Stimulated activated effector memory CD8-positive, alpha-beta T cell treated with anti-CD3 and anti-CD28 coated beads, Interleukin-12 subunit alpha, Interleukin-12 subunit beta, amount 100 ng/mL, for 72 hours (primary cell): ENCODE results near the gene WDR89.
"Not testable (repeated sequence)": the region's sequence is repeated elsewhere in the genome, so short reads cannot be mapped to it uniquely, and the experiment has no call there.

Source experiments
- ATAC-seq: fragments of 150-1000 bp; cut with Tn5 transposase; 2 replicates; pipeline ENCODE4 v1.10.0; 2021
- DNase-seq, 2 donors: peaks; one replicate each; pipeline ENCODE4 v3.0.0; 2021 to 2022; ENCODE audit warnings: low spot score in 2 of 2
- H3K27ac Mint-ChIP-seq: one replicate; pipeline ENCODE4 v1.8.0; 2022; ENCODE audit warnings: mild to moderate bottlenecking, mixed read lengths
- H3K36me3 Mint-ChIP-seq: one replicate; pipeline ENCODE4 v1.8.0; 2022; ENCODE audit warnings: mild to moderate bottlenecking, mixed read lengths
- H3K4me1 Mint-ChIP-seq: one replicate; pipeline ENCODE4 v1.8.0; 2022; ENCODE audit warnings: mixed read lengths
- H3K4me3 Mint-ChIP-seq: one replicate; pipeline ENCODE4 v1.8.0; 2022; ENCODE audit warnings: mild to moderate bottlenecking, mixed read lengths
- H3K9me3 Mint-ChIP-seq: one replicate; pipeline ENCODE4 v1.8.0; 2022; ENCODE audit warnings: mixed read lengths

Gene WDR89

GRCh38 chr14:63594455-63595372 is 47.0 kb downstream of the WDR89 start:
- Mint-ChIP-seq H3K9me3 (peaks cover 3% of the 10 kb centered on the region), H3K4me1 (peaks cover 6% of the 10 kb centered on the region), H3K4me3 (no peak overlapping the region), H3K27ac (no peak overlapping the region), H3K36me3 (peaks cover 42% of the 10 kb centered on the region)
- no peak for DNase-seq
- no peak for ATAC-seq

DNA sequence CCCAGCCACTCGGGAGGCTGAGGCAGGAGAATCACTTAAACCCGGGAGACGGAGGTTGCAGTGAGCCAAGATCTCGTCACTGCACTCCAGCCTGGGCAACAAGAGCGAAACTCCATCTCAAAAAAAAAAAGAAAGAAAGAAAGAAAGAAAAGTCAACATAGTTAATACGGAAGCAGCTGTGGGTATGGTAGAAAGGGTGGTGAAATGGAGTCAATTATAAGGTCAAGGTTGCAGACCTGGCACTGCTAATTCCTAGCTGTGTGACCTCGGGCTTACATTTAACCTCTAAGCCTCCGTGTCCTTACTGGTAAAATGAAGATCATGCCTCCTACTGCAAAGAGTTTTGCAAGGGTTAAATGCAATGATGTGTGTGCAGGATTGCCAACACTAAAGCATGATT is 58.6 kb downstream of the WDR89 start:
- H3K4me3 Mint-ChIP-seq, ATAC-seq, DNase-seq, H3K36me3 Mint-ChIP-seq, H3K27ac Mint-ChIP-seq, H3K9me3 Mint-ChIP-seq, H3K4me1 Mint-ChIP-seq: not testable (repeated sequence)

DNA sequence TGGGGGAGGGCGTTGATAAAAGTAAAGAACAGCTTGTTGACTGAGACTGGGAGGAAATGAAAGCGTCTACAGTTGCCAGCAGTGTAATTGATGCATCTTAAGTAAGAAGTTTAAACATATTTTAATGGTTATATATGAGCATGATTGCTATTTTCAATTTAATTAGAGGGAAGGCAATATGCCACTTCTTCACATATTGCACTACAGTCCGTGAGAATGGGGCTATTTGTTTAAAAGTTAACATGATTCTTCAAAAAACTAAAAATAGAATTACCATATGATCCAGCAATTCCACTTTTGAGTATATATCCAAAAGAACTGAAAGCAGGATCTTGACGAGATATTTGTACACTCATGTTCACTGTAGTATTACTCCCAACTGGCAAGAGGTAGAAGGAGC is 60.2 kb downstream of the WDR89 start:
- no peaks in the 10 kb centered on the region for H3K36me3 Mint-ChIP-seq
- no peak overlapping the region for H3K4me3 Mint-ChIP-seq
- H3K9me3 Mint-ChIP-seq: no peaks in the 10 kb centered on the region
- DNase-seq: no peak
- H3K27ac Mint-ChIP-seq: no peak overlapping the region
- no peak for ATAC-seq
- H3K4me1 Mint-ChIP-seq: no peaks in the 10 kb centered on the region

GRCh38 chr14:63578300-63578699 is 63.4 kb downstream of the WDR89 start:
- Mint-ChIP-seq H3K36me3 (no peaks in the 10 kb centered on the region), H3K27ac (no peak overlapping the region), H3K9me3 (no peaks in the 10 kb centered on the region), H3K4me1 (no peaks in the 10 kb centered on the region), H3K4me3 (no peak overlapping the region)
- no peak for ATAC-seq
- DNase-seq: no peak

- no peaks in the 10 kb centered on the region for H3K4me1 Mint-ChIP-seq
- no peaks in the 10 kb centered on the region for H3K9me3 Mint-ChIP-seq
- DNase-seq (no peak), ATAC-seq (no peak)
- H3K36me3 Mint-ChIP-seq: no peaks in the 10 kb centered on the region
- H3K27ac Mint-ChIP-seq: no peak overlapping the region
- no peak overlapping the region for H3K4me3 Mint-ChIP-seq
These were observed 68.1 kb downstream of the WDR89 start for GRCh38 chr14:63573581-63573980.

GRCh38 chr14:63565448-63565847 is 76.2 kb downstream of the WDR89 start:
- H3K36me3 Mint-ChIP-seq: no peaks in the 10 kb centered on the region
- no peak overlapping the region for H3K4me3 Mint-ChIP-seq
- H3K4me1 Mint-ChIP-seq: no peaks in the 10 kb centered on the region
- no peak overlapping the region for H3K27ac Mint-ChIP-seq
- ATAC-seq (no peak), DNase-seq (no peak)
- no peaks in the 10 kb centered on the region for H3K9me3 Mint-ChIP-seq

GRCh38 chr14:63564318-63564717 is 77.4 kb downstream of the WDR89 start:
- H3K4me3 Mint-ChIP-seq: no peak overlapping the region
- no peak overlapping the region for H3K27ac Mint-ChIP-seq
- DNase-seq: no peak
- H3K36me3 Mint-ChIP-seq: no peaks in the 10 kb centered on the region
- ATAC-seq: no peak
- no peaks in the 10 kb centered on the region for H3K4me1 Mint-ChIP-seq
- no peaks in the 10 kb centered on the region for H3K9me3 Mint-ChIP-seq

DNA sequence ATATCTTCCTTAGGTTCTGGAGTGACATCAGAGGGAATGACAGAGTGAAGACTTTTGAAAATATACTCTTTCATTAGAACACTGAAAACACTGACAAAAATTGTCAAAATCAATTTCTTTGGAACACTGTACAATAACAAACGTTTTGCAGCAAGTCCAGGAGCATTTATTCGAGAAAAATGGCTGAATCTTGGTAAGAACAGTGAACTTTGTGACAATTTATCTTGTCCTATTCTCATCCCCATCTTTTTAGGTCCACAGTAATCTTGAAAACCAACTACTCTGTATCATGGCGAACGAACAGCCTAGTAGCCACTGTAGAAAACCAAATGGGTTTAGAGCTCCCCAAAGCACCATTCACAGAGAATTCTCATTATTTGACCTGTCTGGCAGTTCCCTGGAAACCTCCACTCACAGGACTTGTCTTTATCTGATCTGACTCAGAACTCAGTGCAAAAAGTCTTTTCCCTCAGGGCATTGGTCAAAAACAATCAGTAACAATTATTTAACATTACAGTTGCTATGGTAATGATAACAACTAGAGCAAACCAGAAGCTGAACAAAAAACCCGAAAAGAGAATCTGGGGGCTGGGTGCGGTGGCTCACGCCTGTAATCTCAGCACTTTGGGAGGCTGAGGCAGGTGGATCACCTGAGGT is 78.2 kb downstream of the WDR89 start:
- Mint-ChIP-seq H3K9me3 (no peaks in the 10 kb centered on the region), H3K36me3 (no peaks in the 10 kb centered on the region), H3K27ac (no peak overlapping the region), H3K4me3 (no peak overlapping the region), H3K4me1 (no peaks in the 10 kb centered on the region)
- ATAC-seq (no peak), DNase-seq (no peak)

- DNase-seq (no peak), ATAC-seq (no peak)
- Mint-ChIP-seq H3K27ac (no peak overlapping the region), H3K36me3 (no peaks in the 10 kb centered on the region), H3K4me3 (no peak overlapping the region), H3K4me1 (no peaks in the 10 kb centered on the region), H3K9me3 (no peaks in the 10 kb centered on the region)
These were observed 79.3 kb downstream of the WDR89 start for GRCh38 chr14:63562405-63562804.

DNA sequence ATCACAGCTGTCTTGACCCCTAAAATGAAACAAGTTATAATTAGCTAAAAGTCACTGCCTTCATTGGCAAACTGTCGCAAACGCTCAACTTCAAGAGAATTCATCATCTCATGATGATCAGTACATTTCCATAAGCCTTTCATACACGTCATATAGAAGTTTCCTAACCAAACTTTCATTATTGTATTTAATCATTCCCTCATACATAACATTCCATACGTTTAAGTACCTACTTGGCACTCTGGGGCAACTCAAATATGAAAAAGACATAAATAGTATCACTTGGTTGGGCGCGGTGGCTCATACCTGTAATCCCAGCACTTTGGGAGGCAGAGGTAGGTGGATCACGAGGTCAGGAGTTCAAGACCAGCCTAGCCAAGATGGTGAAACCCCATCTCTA is 86.1 kb downstream of the WDR89 start:
- peak; percentile 62 for ATAC-seq

DNA sequence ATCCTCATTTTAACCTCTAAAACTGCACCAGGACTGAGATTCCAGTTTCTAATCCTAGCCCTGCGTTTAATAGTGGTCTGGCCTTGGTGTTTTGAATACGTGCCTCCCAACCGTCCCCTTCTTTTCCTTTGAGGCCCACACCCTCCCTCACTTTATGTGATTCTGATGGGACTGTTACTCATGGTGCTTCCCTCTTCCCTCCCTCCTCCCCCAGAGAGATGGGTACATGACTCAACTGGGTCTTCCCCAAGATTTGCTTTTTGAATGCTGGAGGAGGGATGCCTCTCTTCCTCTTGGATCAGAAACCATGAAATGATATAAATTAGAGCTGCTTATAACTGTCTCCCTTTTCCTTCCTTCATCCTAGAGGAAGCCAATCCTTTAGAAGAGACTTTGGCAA is 90.3 kb downstream of the WDR89 start:
- no peak overlapping the region for H3K4me3 Mint-ChIP-seq
- H3K27ac Mint-ChIP-seq: no peak overlapping the region
- no peaks in the 10 kb centered on the region for H3K9me3 Mint-ChIP-seq
- H3K36me3 Mint-ChIP-seq: no peaks in the 10 kb centered on the region
- peak; percentile 50 for ATAC-seq
- no peak for DNase-seq
- H3K4me1 Mint-ChIP-seq: peaks cover 6% of the 10 kb centered on the region

More for the DNA sequence above, 86.1 kb downstream of the WDR89 start:
- H3K9me3 Mint-ChIP-seq: no peaks in the 10 kb centered on the region
- DNase-seq: no peak
- H3K36me3 Mint-ChIP-seq: no peaks in the 10 kb centered on the region
- H3K4me1 Mint-ChIP-seq: peaks cover 6% of the 10 kb centered on the region
- no peak overlapping the region for H3K27ac Mint-ChIP-seq
- H3K4me3 Mint-ChIP-seq: no peak overlapping the region

GRCh38 chr14:63547798-63548335 is 93.8 kb downstream of the WDR89 start:
- Mint-ChIP-seq H3K36me3 (peaks cover 8% of the 10 kb centered on the region), H3K27ac (no peak overlapping the region), H3K9me3 (no peaks in the 10 kb centered on the region), H3K4me3 (no peak overlapping the region), H3K4me1 (peaks cover 11% of the 10 kb centered on the region)
- ATAC-seq: no peak
- no peak for DNase-seq
